HG03565 (cell line): ENCODE measurements around the gene SSU72.

Experiments
- ATAC-seq: cut with Tn5 transposase; IDR thresholded peaks from one replicate; pipeline ENCODE4 v1.9.1; 2021; ENCODE audit warnings: mild to moderate bottlenecking, moderate library complexity; ENCODE audit not compliant: unreplicated experiment

The SSU72 gene

DNA sequence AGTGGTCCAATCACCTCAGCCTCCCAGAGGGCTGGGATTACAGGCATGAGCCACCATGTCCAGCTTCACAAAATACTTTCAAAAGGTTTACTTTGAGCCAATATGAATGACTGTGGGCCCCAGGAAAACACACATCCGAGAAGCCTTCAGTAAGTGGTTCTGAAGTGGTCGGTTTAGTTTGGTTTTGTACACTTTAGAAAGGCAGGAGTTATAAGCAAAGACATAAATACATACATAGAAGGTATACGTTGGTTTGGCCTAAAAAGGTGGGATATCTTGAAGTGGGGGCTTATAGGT, 37.4 kb upstream of the SSU72 start:
- ATAC-seq: no peak

DNA sequence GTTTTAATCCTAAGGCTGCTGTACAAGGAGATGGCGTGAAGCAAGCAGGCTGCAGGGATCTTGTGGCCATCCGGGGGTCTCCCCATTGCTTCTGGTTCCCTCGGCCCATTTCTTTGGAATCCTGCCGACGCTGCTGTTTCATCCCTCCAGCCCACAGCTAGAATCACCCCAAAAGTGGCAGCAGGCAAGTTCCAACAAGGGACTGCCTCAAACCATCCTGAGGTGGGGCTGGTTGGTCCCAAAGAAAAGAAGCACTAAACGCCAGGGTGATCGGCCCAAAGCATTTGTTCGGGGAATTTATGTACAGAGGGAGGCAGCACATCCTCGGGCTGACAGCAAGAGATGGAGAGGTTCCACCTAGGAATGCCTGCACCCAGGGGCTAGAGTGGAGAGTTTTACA, 36.1 kb upstream of the SSU72 start:
- no peak for ATAC-seq

GRCh38 chr1:1609822-1610485, 35.3 kb upstream of the SSU72 start:
- no peak for ATAC-seq

GRCh38 chr1:1606232-1606631, 31.6 kb upstream of the SSU72 start:
- ATAC-seq: no peak

DNA sequence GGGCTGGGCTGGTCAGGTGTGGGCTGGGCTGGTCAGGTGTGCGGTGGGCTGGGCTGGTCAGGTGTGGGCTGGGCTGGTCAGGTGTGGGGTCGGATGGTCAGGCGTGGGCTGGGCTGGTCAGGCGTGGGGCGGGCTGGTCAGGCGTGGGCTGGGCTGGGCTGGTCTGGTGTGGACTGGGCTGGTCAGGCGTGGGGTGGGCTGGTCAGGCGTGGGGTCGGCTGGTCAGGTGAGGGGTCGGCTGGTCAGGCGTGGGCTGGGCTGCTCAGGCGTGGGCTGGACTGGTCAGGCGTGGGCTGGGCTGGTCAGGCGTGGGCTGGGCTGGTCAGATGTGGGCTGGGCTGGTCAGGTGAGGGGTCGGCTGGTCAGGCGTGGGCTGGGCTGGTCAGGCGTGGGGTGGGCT, 31.1 kb upstream of the SSU72 start:
- no peak for ATAC-seq

- ATAC-seq: no peak
Observed at GRCh38 chr1:1605034-1605591, 30.4 kb upstream of the SSU72 start.

DNA sequence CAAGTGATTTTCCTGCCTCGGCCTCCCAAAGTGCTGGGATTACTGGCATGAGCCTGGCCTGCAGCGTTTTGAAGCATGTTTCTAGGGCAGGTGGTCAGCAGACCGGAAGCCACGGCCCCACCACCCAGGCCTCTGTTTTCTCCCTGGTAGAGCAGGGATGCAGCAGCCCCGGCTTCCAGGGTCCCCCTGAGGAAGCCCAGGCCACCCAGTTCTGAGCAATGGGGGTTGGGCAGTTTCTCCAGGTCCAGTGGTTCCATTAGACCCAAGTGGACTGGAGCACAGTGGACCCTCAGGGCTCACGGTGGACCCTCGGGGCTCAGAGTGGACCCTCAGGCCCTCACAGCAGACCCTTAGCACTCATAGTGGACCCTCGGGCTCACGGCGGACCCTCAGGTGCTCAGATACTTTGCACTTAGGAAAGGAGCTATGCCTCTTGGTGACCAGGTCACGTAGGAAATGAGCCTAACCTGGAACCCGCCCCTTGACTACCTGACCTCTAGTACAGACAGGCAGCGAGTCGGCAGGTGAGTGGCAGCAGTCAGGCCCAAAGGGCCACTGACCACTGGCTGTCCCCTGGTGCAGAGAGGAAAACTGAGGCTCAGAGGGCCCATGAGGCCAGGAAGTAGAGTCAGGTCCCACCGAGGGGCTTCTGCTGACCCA, 29.8 kb upstream of the SSU72 start:
- ATAC-seq: no peak

DNA sequence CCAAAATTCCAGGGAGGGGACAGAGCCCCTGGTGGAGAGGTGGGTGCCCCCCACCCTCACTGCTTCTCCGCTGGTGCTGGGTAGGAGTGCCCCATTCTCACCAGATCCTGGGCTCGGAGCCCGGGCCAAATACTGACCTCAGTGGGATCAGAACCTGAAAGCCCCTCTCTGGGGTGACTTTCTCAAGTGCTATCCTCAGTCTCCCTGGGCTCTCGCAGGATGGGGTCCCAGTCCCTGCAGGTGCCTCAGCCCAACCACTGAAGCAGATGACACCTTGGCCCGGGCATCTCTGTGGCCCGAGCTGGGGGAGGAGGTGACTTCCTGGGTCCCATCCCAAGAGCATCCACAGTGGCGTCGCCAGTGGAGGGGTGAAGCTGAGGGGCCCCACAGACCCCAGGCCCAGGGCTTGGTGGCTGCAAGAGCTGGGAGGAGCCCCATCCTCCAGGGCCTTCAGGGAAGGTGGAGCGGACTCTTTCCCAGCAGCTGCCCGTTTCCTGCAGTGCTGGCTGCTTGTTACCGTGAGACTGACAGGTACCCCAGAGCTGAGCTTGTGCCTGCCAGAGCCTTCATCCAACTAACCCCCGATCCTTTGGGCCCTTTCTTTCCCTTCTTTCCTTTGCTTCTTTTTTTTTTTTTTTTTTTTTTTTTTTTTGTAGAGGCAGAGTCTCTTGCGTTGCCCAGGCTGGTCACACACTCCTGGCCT, 29.2 kb upstream of the SSU72 start:
- ATAC-seq: no peak

- ATAC-seq: no peak
Observed at GRCh38 chr1:1602968-1603506, 28.4 kb upstream of the SSU72 start.

GRCh38 chr1:1602304-1602967, 27.8 kb upstream of the SSU72 start:
- no peak for ATAC-seq

- ATAC-seq: no peak
Observed at GRCh38 chr1:1601564-1602303, 27.1 kb upstream of the SSU72 start.

GRCh38 chr1:1600861-1601563, 26.3 kb upstream of the SSU72 start:
- ATAC-seq: no peak

- no peak for ATAC-seq
Observed at GRCh38 chr1:1599935-1600860, 25.5 kb upstream of the SSU72 start, which contains the start of gene FNDC10. Gene FNDC10, minus strand, starts transcription at chr1:1600135. Its CDS starts 120 bp downstream, at chr1:1600015.

DNA sequence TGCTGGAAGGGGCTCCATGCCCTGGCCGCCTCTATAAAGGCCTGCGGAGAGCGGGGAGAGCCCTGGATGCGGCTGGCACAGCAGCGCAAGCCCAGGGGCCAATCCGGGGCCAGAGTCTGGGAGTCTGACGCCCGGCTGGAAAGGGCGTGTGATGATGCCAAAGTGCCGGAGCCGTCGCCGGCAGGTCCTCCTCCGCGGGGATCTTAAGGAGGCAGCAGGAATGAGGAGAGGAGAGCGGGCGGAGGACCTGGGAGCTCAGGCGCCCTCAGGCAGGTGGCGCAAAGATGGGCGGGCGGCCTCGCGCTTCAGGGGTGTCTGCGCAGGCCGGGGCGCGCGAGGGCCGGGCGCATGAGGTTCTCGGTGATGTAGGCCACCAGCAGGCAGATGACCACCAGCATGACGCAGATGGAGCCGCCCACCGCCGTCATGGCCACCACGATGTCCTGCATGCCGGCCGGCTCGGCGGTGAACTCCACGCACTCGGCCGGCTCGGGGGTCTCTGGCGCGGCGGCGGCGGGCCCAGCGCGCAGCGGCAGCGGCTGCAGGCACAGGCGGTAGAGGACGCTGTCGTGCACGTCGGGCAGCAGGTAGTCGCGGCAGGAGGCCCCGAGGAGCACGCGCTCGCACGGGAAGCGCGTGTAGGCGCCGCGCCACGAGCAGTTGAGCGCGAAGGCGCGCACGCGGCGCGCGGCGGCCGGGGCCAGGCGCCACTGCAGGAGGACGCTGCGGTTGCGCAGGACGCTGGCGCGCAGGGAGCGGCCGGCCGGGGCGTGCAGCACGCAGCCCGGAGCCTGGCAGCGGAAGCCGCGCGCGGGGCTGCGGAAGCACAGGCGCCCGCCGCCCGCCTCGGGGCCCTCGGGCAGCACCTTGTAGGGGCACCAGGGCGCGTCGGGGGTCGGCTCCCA, 24.6 kb upstream of the SSU72 start:
- no peak for ATAC-seq

DNA sequence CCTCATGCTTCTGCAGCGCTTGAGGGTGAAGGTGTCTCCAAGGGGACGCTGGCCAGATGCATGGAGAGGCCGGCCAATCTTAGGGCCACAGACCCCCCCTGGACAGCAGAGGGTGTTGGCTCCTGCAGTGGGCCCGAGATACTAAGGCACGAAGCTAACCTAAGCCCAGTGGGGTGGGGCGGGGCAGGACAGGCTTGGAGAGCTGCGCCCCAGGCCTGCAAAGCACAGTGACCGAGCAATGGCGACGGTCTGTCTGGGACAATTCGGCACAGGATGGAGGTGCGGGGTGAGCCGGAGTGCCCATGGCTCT, 24.0 kb upstream of the SSU72 start:
- no peak for ATAC-seq

DNA sequence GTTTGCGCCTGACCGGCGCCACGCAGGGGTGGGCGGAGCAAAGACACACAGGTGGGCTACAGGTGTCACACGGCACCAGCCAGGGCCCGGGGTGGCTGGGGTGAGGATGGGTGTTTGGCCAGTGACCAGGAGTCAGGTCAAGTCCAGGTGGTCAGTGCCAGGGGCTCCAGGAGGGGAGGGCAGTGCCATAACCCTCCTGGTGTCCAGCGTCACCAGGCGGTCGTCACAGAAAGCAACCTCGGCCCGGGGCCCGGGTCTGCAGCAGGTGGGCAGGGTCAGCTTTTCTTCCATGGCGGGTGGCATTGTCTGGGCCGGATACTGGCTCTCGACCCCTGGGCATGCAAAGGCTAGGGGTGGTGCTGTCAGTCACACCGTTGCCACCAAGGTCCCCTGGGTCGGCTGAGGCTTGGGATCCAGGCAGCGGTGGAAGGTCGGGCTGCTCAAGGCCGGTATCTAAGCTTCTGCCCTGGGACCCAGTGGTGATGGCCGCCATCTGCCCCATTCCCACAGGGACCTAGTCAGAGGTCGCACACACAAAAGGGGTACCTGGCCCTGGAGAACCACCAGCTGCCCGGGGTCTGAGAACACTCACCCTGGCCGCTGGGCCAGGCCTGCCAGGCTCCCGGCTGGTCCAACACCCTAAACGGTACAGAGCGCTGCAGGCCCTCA, 23.5 kb upstream of the SSU72 start:
- no peak for ATAC-seq

DNA sequence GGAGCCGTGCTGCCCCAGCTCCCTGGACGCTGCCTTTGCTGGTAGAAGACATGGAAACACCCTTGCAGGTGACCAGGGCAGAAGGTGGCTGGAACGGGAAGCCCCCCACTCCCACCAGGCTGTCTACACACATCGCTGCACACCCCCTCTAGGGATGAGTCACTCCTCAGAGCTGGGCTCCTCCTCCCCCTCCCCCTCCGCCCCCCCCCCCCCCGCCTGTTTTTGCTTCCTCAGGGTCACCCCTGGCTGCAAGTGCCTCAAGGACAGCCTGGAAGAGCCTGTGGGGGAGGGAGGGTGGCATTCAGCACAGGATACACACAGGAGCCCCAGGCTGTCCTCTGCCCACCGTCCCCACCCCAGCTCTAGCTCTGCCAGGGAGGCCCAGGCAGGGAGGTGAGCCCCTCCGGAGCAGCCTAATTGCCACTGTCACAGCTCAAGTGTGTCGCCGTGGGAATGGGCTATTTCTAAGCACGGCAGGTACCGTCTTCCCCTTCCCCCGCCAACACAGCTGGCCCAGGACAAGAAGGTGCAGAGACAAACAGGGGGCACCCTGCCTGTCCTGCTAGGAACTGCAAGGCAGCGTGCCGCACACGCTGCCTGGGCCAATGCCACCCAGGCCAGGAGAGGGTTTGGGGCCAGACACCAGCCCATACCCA, 22.7 kb upstream of the SSU72 start:
- ATAC-seq: no peak
